Activated CD4-positive, alpha-beta T cell treated with anti-CD3 and anti-CD28 coated beads, Interleukin-2, amount 50 U/mL, for 1 hour (primary cell): ENCODE data around the gene RPS17.
"Not testable (repeated sequence)": the region's sequence is repeated elsewhere in the genome, so short reads cannot be mapped to it uniquely, and the experiment has no call there.

Experiments
- DNase-seq: peaks from one replicate; pipeline ENCODE4 v3.0.0-alpha.2; 2020

The RPS17 gene

GRCh38 chr15:82505842-82506241 lies 34.4 kb downstream of the RPS17 start:
- not testable (repeated sequence) for DNase-seq

GRCh38 chr15:82504074-82504473 lies 36.2 kb downstream of the RPS17 start:
- not testable (repeated sequence) for DNase-seq

- DNase-seq, result peak; percentile 2
Measured at GRCh38 chr15:82502700-82503339, 37.4 kb downstream of the RPS17 start.

- DNase-seq, result not testable (repeated sequence)
Measured at GRCh38 chr15:82500772-82501171, 39.5 kb downstream of the RPS17 start.

GRCh38 chr15:82497978-82498377 lies 42.3 kb downstream of the RPS17 start:
- DNase-seq, result not testable (repeated sequence)

- DNase-seq, result not testable (repeated sequence)
Measured at GRCh38 chr15:82488250-82488649, 52.0 kb downstream of the RPS17 start.

GRCh38 chr15:82487045-82487444 lies 53.2 kb downstream of the RPS17 start:
- not testable (repeated sequence) for DNase-seq
